ENCODE data around the gene USP20. TPM values are rescaled to one million over a fixed set of nuclear protein-coding genes. Genes with fewer than 3 reads are reported as not detected.
"Not testable (repeated sequence)": the region's sequence is repeated elsewhere in the genome, so short reads cannot be mapped to it uniquely, and the experiment has no call there.

USP20 gene
- total RNA-seq, 1 donor from 2014 or later, result 39.2 TPM

- DNase-seq (ENCODE audit: extremely low spot score, unreplicated experiment), result no peak
- H3K4me3 Mint-ChIP-seq, result peak overlapping the region; percentile 46
- H3K4me1 Mint-ChIP-seq (ENCODE audit: unreplicated experiment), result peaks cover 54% of the 10 kb centered on the region
- peaks cover 10% of the 10 kb centered on the region for H3K36me3 Mint-ChIP-seq
- H3K27ac Mint-ChIP-seq, result peak overlapping the region; percentile 90
- no peak for TF ChIP-seq CTCF (conservative IDR thresholded peaks at IDR 0.05)
- H3K27me3 Mint-ChIP-seq, result no peaks in the 10 kb centered on the region
- H3K9me3 Mint-ChIP-seq, result no peaks in the 10 kb centered on the region
Measured at GRCh38 chr9:129887334-129888292, 52.4 kb downstream of the USP20 start.

GRCh38 chr9:129888293-129889121 is 53.2 kb downstream of the USP20 start:
- Mint-ChIP-seq H3K27ac (peak overlapping the region; percentile 90), H3K4me1 (ENCODE audit: unreplicated experiment) (peaks cover 54% of the 10 kb centered on the region), H3K4me3 (peak overlapping the region; percentile 67), H3K9me3 (no peaks in the 10 kb centered on the region), H3K27me3 (no peaks in the 10 kb centered on the region), H3K36me3 (peaks cover 10% of the 10 kb centered on the region)
- DNase-seq (ENCODE audit: extremely low spot score, unreplicated experiment), result no peak
- no peak for TF ChIP-seq CTCF (conservative IDR thresholded peaks at IDR 0.05)

GRCh38 chr9:129889122-129889940 is 54.1 kb downstream of the USP20 start:
- no peak for TF ChIP-seq CTCF (conservative IDR thresholded peaks at IDR 0.05)
- DNase-seq (ENCODE audit: extremely low spot score, unreplicated experiment), result no peak
- H3K4me3 Mint-ChIP-seq, result no peak overlapping the region
- peaks cover 14% of the 10 kb centered on the region for H3K36me3 Mint-ChIP-seq
- H3K9me3 Mint-ChIP-seq, result no peaks in the 10 kb centered on the region
- H3K27me3 Mint-ChIP-seq, result no peaks in the 10 kb centered on the region
- H3K27ac Mint-ChIP-seq, result peak overlapping the region; percentile 61
- H3K4me1 Mint-ChIP-seq (ENCODE audit: unreplicated experiment), result peaks cover 49% of the 10 kb centered on the region

GRCh38 chr9:129889941-129890717 is 54.9 kb downstream of the USP20 start:
- Mint-ChIP-seq H3K27me3 (no peaks in the 10 kb centered on the region), H3K36me3 (peaks cover 15% of the 10 kb centered on the region), H3K27ac (peak overlapping the region; percentile 61), H3K9me3 (no peaks in the 10 kb centered on the region), H3K4me1 (ENCODE audit: unreplicated experiment) (peaks cover 41% of the 10 kb centered on the region), H3K4me3 (no peak overlapping the region)
- no peak for TF ChIP-seq CTCF (conservative IDR thresholded peaks at IDR 0.05)
- no peak for DNase-seq (ENCODE audit: extremely low spot score, unreplicated experiment)

- not testable (repeated sequence) for H3K4me3 Mint-ChIP-seq; H3K9me3 Mint-ChIP-seq; DNase-seq (ENCODE audit: extremely low spot score, unreplicated experiment); H3K27me3 Mint-ChIP-seq
- peaks cover 15% of the 10 kb centered on the region for H3K36me3 Mint-ChIP-seq
- H3K27ac Mint-ChIP-seq, result peak overlapping the region; percentile 16
- H3K4me1 Mint-ChIP-seq (ENCODE audit: unreplicated experiment), result peaks cover 35% of the 10 kb centered on the region
Measured at GRCh38 chr9:129890718-129891299, 55.6 kb downstream of the USP20 start.
